Panc1 (cell line): ENCODE measurements around the gene COL23A1. TPM values are rescaled to one million over a fixed set of nuclear protein-coding genes. Genes with fewer than 3 reads are reported as not detected.

ENCODE experiments used
- ATAC-seq: fragments of 200-7000 bp; cut with Tn5 transposase; 2 replicates; pipeline ENCODE4 v1.9.1; 2020; ENCODE audit warnings: mild to moderate bottlenecking, moderate library complexity
- BruUV-seq: library from RNA; stranded (reverse); fragments of 400-500 nt; replicated peaks from 2 replicates; lab custom pipeline; 2021; lab: Mats Ljungman, UMichigan
- CTCF ChIA-PET: fragments of 300-600 bp; sonication (Branson Sonifier 250); formaldehyde crosslinking; loops from one replicate; lab custom pipeline; 2022; ENCODE audit warnings: antibody characterized with exemption; lab: Charles Lee
- POLR2A ChIA-PET: fragments of 300-600 bp; sonication (Branson Sonifier 250); formaldehyde crosslinking; loops from one replicate; lab custom pipeline; 2022; ENCODE audit warnings: antibody characterized with exemption; lab: Charles Lee
- DNase-seq: peaks from one replicate; pipeline ENCODE4 v3.0.0-alpha.2; 2010; ENCODE audit warnings: low read depth, low spot score
- H3K27ac ChIP-seq: 2 replicates; pipeline ENCODE4 v1.5.1; 2011; ENCODE audit warnings: mild to moderate bottlenecking, low read length, inconsistent platforms
- H3K27me3 ChIP-seq: fragments of 200-500 bp; sonication (Bioruptor generic); 2 replicates; pipeline ENCODE4 v1.6.0; 2014; ENCODE audit warnings: low read length, inconsistent platforms; ENCODE audit not compliant: control insufficient read depth, insufficient read depth
- H3K36me3 ChIP-seq: fragments of 200-500 bp; sonication (Bioruptor generic); 2 replicates; pipeline ENCODE4 v1.5.1; 2014; ENCODE audit warnings: inconsistent platforms, mild to moderate bottlenecking, low read length, moderate library complexity; ENCODE audit not compliant: control insufficient read depth, insufficient read depth
- H3K4me1 ChIP-seq: 2 replicates; pipeline ENCODE4 v1.5.1; 2011; ENCODE audit warnings: inconsistent platforms, mild to moderate bottlenecking, low read length, moderate library complexity; ENCODE audit not compliant: control insufficient read depth, insufficient read depth
- H3K4me3 ChIP-seq, 2 experiments: 2 replicates each; pipeline ENCODE4 v1.5.1; 2011 to 2012; ENCODE audit warnings: low read depth in 2 of 2, low read length in 2 of 2, mild to moderate bottlenecking in 2 of 2, inconsistent platforms in 1 of 2, moderate library complexity in 1 of 2
- H3K9me3 ChIP-seq: fragments of 200-500 bp; sonication (Bioruptor generic); 2 replicates; pipeline ENCODE4 v1.5.1; 2014; ENCODE audit warnings: low read depth, mild to moderate bottlenecking, inconsistent platforms, low read length, moderate library complexity; ENCODE audit not compliant: control insufficient read depth, insufficient read depth
- POLR2AphosphoS5 ChIP-seq: IDR thresholded peaks from 2 replicates; pipeline ENCODE4 v1.6.1; 2012; ENCODE audit warnings: mild to moderate bottlenecking, low read depth, low read length, moderate library complexity
- REST ChIP-seq, 2 experiments: IDR thresholded peaks; 2 replicates each; pipeline ENCODE4 v1.6.1; 2011 to 2012; ENCODE audit warnings: low read depth in 2 of 2, control low read depth in 1 of 2, low read length in 1 of 2, mild to moderate bottlenecking in 1 of 2, moderate library complexity in 1 of 2; ENCODE audit not compliant: insufficient read depth in 1 of 2
- SIN3A ChIP-seq: IDR thresholded peaks from 2 replicates; pipeline ENCODE4 v1.6.1; 2012; ENCODE audit warnings: low read depth, mild to moderate bottlenecking, low read length, moderate library complexity, borderline replicate concordance; ENCODE audit not compliant: insufficient read depth
- TCF7L2 ChIP-seq: IDR thresholded peaks from 2 replicates; pipeline ENCODE4 v1.6.1; 2011; ENCODE audit warnings: mild to moderate bottlenecking, low read depth, low read length, inconsistent platforms
- in situ Hi-C: cut with HindIII; loops from 2 replicates; pipeline ENCODE4 v1.10.0; 2016; ENCODE audit warnings: low sequenced_read_pairs, low pct_unique_long_range_greater_than_20kb
- intact Hi-C: fragments of 100-400 bp; cut with micrococcal nuclease; formaldehyde crosslinking; loops from one replicate; pipeline ENCODE4 v1.10.0; 2022; ENCODE audit not compliant: unreplicated experiment
- total RNA-seq: library from RNA; stranded (reverse); gene quantifications from one replicate; pipeline ENCODE4 v1.2.1, GENCODE V29; 2021; ENCODE audit not compliant: unreplicated experiment
- TF ChIP-seq, protein P1 (sequence below): fragments of 450-650 bp; IDR thresholded peaks from 2 replicates; pipeline ENCODE4 v1.5.1; 2017; ENCODE audit warnings: mild to moderate bottlenecking

The COL23A1 gene
- total RNA-seq, 1 experiment from 2014 or later: 0.05 TPM

DNA sequence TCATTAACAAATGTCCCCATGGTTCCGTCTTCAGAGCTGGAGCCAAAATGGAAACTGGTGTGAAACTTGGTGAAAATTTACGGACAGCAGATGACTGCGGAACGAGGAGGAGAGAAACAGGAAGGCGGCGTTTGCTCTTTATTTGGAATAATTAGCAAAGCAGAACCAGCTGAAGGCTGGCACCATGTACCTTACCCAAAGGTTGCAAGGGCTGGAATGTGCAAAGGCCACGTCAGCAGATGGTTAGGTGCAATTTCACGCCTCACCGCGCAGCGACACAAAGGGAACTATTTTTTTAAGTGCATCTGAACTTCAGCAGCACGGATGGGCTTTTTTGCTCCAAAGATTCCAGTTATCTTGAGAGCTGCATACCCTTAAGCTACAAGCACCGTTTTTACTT, 127.4 kb downstream of the COL23A1 start:
- Histone ChIP-seq H3K4me3 (no peak overlapping the region), H3K36me3 (no peaks in the 10 kb centered on the region), H3K4me1 (no peaks in the 10 kb centered on the region), H3K27ac (no peak overlapping the region), H3K9me3 (no peaks in the 10 kb centered on the region), H3K27me3 (no peaks in the 10 kb centered on the region)
- ATAC-seq (no peak), DNase-seq (no peak)
- intact Hi-C loops (no loop called here), in situ Hi-C loops (no loop called here)
- TF ChIP-seq TCF7L2 (no peak), REST (IDR thresholded peaks at IDR 0.05; ENCODE audit: insufficient read depth in 1 of 2, low read depth in 2 of 2, low read length in 1 of 2) (no peak), POLR2AphosphoS5 (no peak), SIN3A (no peak)
- TF ChIP-seq, protein P1, sequence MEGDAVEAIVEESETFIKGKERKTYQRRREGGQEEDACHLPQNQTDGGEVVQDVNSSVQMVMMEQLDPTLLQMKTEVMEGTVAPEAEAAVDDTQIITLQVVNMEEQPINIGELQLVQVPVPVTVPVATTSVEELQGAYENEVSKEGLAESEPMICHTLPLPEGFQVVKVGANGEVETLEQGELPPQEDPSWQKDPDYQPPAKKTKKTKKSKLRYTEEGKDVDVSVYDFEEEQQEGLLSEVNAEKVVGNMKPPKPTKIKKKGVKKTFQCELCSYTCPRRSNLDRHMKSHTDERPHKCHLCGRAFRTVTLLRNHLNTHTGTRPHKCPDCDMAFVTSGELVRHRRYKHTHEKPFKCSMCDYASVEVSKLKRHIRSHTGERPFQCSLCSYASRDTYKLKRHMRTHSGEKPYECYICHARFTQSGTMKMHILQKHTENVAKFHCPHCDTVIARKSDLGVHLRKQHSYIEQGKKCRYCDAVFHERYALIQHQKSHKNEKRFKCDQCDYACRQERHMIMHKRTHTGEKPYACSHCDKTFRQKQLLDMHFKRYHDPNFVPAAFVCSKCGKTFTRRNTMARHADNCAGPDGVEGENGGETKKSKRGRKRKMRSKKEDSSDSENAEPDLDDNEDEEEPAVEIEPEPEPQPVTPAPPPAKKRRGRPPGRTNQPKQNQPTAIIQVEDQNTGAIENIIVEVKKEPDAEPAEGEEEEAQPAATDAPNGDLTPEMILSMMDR: no peak
- ChIA-PET CTCF (no interaction called here), POLR2A (no interaction called here)
- no TSS peak for BruUV-seq

- Histone ChIP-seq H3K4me1 (no peaks in the 10 kb centered on the region), H3K36me3 (no peaks in the 10 kb centered on the region), H3K9me3 (no peaks in the 10 kb centered on the region), H3K27ac (no peak overlapping the region), H3K4me3 (no peak overlapping the region), H3K27me3 (no peaks in the 10 kb centered on the region)
- intact Hi-C loops (no loop called here), in situ Hi-C loops (no loop called here)
- TF ChIP-seq SIN3A (no peak), TCF7L2 (no peak), REST (IDR thresholded peaks at IDR 0.05; ENCODE audit: insufficient read depth in 1 of 2, low read depth in 2 of 2, low read length in 1 of 2) (no peak), POLR2AphosphoS5 (no peak)
- TF ChIP-seq, protein P1: no peak
- BruUV-seq: no TSS peak
- no peak for ATAC-seq
- ChIA-PET CTCF (interaction anchor here (0.8 kb wide), 1 partner anchor 9 kb away, joined by 3 read pairs; no protein-coding TSS in a partner anchor), POLR2A (no interaction called here)
- no peak for DNase-seq
These were observed 128.1 kb downstream of the COL23A1 start for GRCh38 chr5:178462076-178462475.
